Stimulated activated naive CD8-positive, alpha-beta T cell treated with anti-CD3 and anti-CD28 coated beads, Interleukin-15, Interleukin-2, amounts not matched to agents 100 ng/mL and 50 ng/mL, for 24 hours (primary cell): ENCODE results near the gene CHCHD6.

Experiments used
- H3K27ac Mint-ChIP-seq: one replicate; pipeline ENCODE4 v1.8.0; 2021; ENCODE audit warnings: mild to moderate bottlenecking, mixed read lengths
- H3K27me3 Mint-ChIP-seq: one replicate; pipeline ENCODE4 v1.8.0; 2021; ENCODE audit warnings: mixed read lengths
- H3K36me3 Mint-ChIP-seq: one replicate; pipeline ENCODE4 v1.8.0; 2021; ENCODE audit warnings: low read depth, mixed read lengths
- H3K4me1 Mint-ChIP-seq: one replicate; pipeline ENCODE4 v1.8.0; 2021; ENCODE audit warnings: low read depth, mixed read lengths
- H3K4me3 Mint-ChIP-seq: one replicate; pipeline ENCODE4 v1.8.0; 2021; ENCODE audit warnings: mild to moderate bottlenecking, mixed read lengths
- H3K9me3 Mint-ChIP-seq: one replicate; pipeline ENCODE4 v1.8.0; 2021; ENCODE audit warnings: mixed read lengths

CHCHD6 gene

GRCh38 chr3:126932188-126932931, 228.3 kb downstream of the CHCHD6 start:
- Mint-ChIP-seq H3K27me3 (no peaks in the 10 kb centered on the region), H3K9me3 (no peaks in the 10 kb centered on the region), H3K4me3 (no peak overlapping the region), H3K4me1 (no peaks in the 10 kb centered on the region), H3K27ac (no peak overlapping the region), H3K36me3 (no peaks in the 10 kb centered on the region)

- Mint-ChIP-seq H3K36me3 (no peaks in the 10 kb centered on the region), H3K27me3 (no peaks in the 10 kb centered on the region), H3K27ac (no peak overlapping the region), H3K9me3 (no peaks in the 10 kb centered on the region), H3K4me3 (no peak overlapping the region), H3K4me1 (no peaks in the 10 kb centered on the region)
Measured at GRCh38 chr3:126934031-126934531, 230.0 kb downstream of the CHCHD6 start.

- Mint-ChIP-seq H3K9me3 (no peaks in the 10 kb centered on the region), H3K27me3 (no peaks in the 10 kb centered on the region), H3K4me1 (no peaks in the 10 kb centered on the region), H3K4me3 (no peak overlapping the region), H3K36me3 (no peaks in the 10 kb centered on the region), H3K27ac (no peak overlapping the region)
Measured at GRCh38 chr3:126934991-126935390, 231.0 kb downstream of the CHCHD6 start.

- H3K9me3 Mint-ChIP-seq, result no peaks in the 10 kb centered on the region
- no peak overlapping the region for H3K4me3 Mint-ChIP-seq
- H3K4me1 Mint-ChIP-seq, result no peaks in the 10 kb centered on the region
- H3K27ac Mint-ChIP-seq, result no peak overlapping the region
- no peaks in the 10 kb centered on the region for H3K36me3 Mint-ChIP-seq
- H3K27me3 Mint-ChIP-seq, result no peaks in the 10 kb centered on the region
Measured at GRCh38 chr3:126935756-126936509, 231.9 kb downstream of the CHCHD6 start.

GRCh38 chr3:126936853-126937425, 232.9 kb downstream of the CHCHD6 start:
- Mint-ChIP-seq H3K9me3 (no peaks in the 10 kb centered on the region), H3K27ac (no peak overlapping the region), H3K4me3 (no peak overlapping the region), H3K36me3 (peaks cover 1% of the 10 kb centered on the region), H3K4me1 (no peaks in the 10 kb centered on the region), H3K27me3 (no peaks in the 10 kb centered on the region)

GRCh38 chr3:126937533-126937932, 233.5 kb downstream of the CHCHD6 start:
- Mint-ChIP-seq H3K4me1 (no peaks in the 10 kb centered on the region), H3K4me3 (no peak overlapping the region), H3K36me3 (peaks cover 7% of the 10 kb centered on the region), H3K27me3 (no peaks in the 10 kb centered on the region), H3K9me3 (no peaks in the 10 kb centered on the region), H3K27ac (no peak overlapping the region)

- Mint-ChIP-seq H3K36me3 (peaks cover 9% of the 10 kb centered on the region), H3K4me1 (no peaks in the 10 kb centered on the region), H3K27ac (no peak overlapping the region), H3K4me3 (no peak overlapping the region), H3K9me3 (no peaks in the 10 kb centered on the region), H3K27me3 (no peaks in the 10 kb centered on the region)
Measured at GRCh38 chr3:126937973-126938372, 233.9 kb downstream of the CHCHD6 start.

GRCh38 chr3:126938520-126939337, 234.7 kb downstream of the CHCHD6 start:
- Mint-ChIP-seq H3K4me1 (no peaks in the 10 kb centered on the region), H3K27ac (no peak overlapping the region), H3K4me3 (no peak overlapping the region), H3K9me3 (no peaks in the 10 kb centered on the region), H3K27me3 (no peaks in the 10 kb centered on the region), H3K36me3 (peaks cover 9% of the 10 kb centered on the region)

GRCh38 chr3:126939338-126939718, 235.3 kb downstream of the CHCHD6 start:
- no peaks in the 10 kb centered on the region for H3K4me1 Mint-ChIP-seq
- H3K27me3 Mint-ChIP-seq, result no peaks in the 10 kb centered on the region

GRCh38 chr3:126939733-126940132, 235.7 kb downstream of the CHCHD6 start:
- H3K27me3 Mint-ChIP-seq, result no peaks in the 10 kb centered on the region

More at GRCh38 chr3:126939338-126939718, 235.3 kb downstream of the CHCHD6 start:
- peaks cover 9% of the 10 kb centered on the region for H3K36me3 Mint-ChIP-seq
- H3K4me3 Mint-ChIP-seq, result no peak overlapping the region
- H3K27ac Mint-ChIP-seq, result no peak overlapping the region
- H3K9me3 Mint-ChIP-seq, result no peaks in the 10 kb centered on the region

GRCh38 chr3:126941721-126942270, 237.8 kb downstream of the CHCHD6 start:
- Mint-ChIP-seq H3K27me3 (no peaks in the 10 kb centered on the region), H3K36me3 (peaks cover 9% of the 10 kb centered on the region), H3K27ac (no peak overlapping the region), H3K4me3 (no peak overlapping the region), H3K9me3 (no peaks in the 10 kb centered on the region), H3K4me1 (no peaks in the 10 kb centered on the region)

More at GRCh38 chr3:126939733-126940132, 235.7 kb downstream of the CHCHD6 start:
- Mint-ChIP-seq H3K4me1 (no peaks in the 10 kb centered on the region), H3K4me3 (no peak overlapping the region), H3K36me3 (peaks cover 9% of the 10 kb centered on the region), H3K27ac (no peak overlapping the region), H3K9me3 (no peaks in the 10 kb centered on the region)

- H3K27me3 Mint-ChIP-seq, result no peaks in the 10 kb centered on the region
- peaks cover 14% of the 10 kb centered on the region for H3K36me3 Mint-ChIP-seq
- no peak overlapping the region for H3K27ac Mint-ChIP-seq
- H3K4me1 Mint-ChIP-seq, result no peaks in the 10 kb centered on the region
- no peaks in the 10 kb centered on the region for H3K9me3 Mint-ChIP-seq
- no peak overlapping the region for H3K4me3 Mint-ChIP-seq
Measured at GRCh38 chr3:126944089-126944965, 240.3 kb downstream of the CHCHD6 start.

GRCh38 chr3:126945171-126945721, 241.2 kb downstream of the CHCHD6 start:
- Mint-ChIP-seq H3K4me1 (no peaks in the 10 kb centered on the region), H3K4me3 (no peak overlapping the region), H3K36me3 (peaks cover 14% of the 10 kb centered on the region), H3K27me3 (no peaks in the 10 kb centered on the region), H3K27ac (no peak overlapping the region), H3K9me3 (no peaks in the 10 kb centered on the region)
